NCI-H1436 (cell line): ENCODE results near the gene LMTK3.
"Not testable (repeated sequence)": the region's sequence is repeated elsewhere in the genome, so short reads cannot be mapped to it uniquely, and the experiment has no call there.

ENCODE experiments used
- DNase-seq: peaks from one replicate; lab custom pipeline; 2025; lab: John Stamatoyannopoulos, UW

Gene LMTK3

DNA sequence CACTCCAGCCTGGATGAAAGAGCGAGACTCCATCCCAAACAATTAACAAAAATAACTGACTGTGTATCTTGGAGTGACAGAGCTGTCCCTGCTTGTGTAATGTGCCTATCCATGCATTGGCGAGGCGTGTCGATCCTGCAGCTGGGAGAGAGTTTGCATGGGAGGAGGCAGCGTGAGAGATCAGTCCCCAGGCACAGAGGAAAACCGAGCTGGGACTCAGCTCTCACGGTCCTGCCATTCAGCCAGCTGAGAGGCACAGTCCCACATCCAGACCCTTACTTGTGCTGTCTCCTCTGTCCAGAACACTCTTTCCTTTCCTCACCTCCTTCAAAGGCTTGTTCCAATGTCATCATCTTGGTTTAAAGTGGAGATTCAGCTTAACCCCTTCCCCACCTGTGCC lies 28.5 kb upstream of the LMTK3 start:
- DNase-seq = no peak

DNA sequence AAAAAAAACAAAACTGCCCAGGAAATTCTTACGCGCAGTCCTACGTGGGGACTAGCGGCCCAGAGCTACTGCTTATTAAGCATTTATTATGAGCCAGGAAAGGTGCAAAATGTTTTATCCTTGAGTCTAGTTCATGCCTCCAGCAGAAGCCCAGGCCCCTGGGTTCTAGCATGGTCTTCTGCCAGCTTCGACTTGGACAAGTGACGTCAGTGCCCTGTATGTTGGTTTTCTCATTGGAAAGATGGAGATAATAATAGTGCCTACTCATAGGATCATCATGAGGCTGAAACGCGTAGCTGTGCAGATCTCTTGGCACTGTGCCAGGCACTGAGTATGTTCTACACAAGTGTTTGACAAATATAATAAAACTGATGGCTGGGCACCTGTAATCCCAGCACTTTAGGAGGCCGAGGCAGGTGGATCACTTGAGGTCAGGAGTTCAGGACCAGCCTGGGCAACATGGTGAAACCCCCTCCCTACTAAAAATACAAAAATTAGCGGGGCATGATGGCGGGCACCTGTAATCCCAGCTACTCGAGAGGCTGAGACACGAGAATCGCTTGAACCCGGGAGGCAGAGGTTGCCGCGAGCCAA lies 28.0 kb upstream of the LMTK3 start:
- peak; percentile 95 for DNase-seq

- not testable (repeated sequence) for DNase-seq
Measured at GRCh38 chr19:48538057-48538456, 26.4 kb upstream of the LMTK3 start.

- no peak for DNase-seq
Measured at GRCh38 chr19:48537541-48537940, 25.9 kb upstream of the LMTK3 start.

- no peak for DNase-seq
Measured at GRCh38 chr19:48533770-48534169, 22.1 kb upstream of the LMTK3 start.

GRCh38 chr19:48530770-48531169 lies 19.1 kb upstream of the LMTK3 start:
- DNase-seq = no peak

DNA sequence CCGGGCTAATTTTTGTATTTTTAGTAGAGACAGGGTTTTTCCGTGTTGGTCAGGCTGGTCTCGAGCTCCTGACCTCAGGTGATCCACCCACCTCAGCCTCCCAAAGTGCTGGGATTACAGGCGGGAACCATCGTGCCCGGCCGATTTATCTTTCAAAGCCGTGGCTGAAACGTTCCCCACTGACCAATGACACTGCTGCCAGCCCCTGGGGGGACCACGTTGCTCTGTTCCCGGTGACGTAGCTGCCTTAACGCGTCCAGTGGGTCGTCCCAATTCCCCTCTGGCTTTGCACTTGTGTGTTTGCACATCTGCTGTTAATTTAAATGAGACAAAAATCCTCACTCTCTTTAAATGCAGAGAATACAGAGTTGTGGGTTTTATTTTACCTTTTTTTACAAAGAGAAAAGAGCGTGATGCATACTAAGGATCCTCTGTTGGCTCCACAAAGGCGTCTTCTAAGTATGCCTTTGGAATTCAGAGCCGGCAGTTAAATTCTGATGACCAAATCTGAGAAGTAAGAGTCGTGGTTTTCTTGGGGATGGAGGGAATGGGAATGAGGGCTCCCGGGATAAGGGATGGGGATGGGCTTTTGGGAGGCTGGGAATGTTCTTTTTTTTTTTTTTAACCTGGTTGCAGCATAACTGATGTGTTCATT lies 18.6 kb upstream of the LMTK3 start:
- DNase-seq = no peak

DNA sequence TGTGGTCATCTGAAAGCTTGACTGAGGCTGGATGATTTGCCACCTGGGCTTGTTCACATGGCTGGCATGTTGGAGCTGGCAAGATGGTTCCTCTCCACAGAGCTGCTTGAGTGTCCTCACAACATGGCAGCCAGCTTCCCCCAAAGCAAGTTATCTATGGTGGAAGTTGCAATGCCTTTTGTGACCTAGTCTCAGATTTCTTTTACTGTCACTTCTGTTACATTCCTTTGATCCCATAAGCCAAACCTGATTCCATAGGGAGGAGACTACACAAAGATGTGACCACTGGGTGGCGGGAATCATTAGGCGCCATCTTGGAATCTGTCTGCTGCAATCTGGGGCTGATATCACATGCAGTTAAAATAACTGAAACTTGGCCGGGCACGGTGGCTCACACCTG lies 17.5 kb upstream of the LMTK3 start:
- DNase-seq = no peak

- no peak for DNase-seq
Measured at GRCh38 chr19:48524732-48525131, 13.1 kb upstream of the LMTK3 start.

DNA sequence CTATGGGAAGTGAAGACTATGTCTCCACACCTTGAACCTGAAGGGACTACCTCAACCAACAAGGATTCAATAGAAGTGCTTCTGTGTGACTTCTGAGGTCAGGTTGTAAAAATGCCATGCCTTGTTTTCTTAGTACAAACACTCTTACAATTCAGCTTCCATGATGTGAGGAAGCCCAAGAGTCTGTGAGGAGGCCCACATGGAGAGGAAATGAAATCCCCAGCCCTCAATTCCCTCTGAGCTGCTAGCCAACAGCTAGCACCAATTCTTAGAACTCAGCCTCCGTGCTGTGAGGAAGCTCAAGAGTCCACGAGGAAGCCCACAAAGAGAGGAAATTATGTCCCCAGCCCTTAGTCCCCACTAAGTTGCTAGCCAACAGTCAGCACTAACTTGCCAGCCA lies 12.6 kb upstream of the LMTK3 start:
- DNase-seq = no peak

DNA sequence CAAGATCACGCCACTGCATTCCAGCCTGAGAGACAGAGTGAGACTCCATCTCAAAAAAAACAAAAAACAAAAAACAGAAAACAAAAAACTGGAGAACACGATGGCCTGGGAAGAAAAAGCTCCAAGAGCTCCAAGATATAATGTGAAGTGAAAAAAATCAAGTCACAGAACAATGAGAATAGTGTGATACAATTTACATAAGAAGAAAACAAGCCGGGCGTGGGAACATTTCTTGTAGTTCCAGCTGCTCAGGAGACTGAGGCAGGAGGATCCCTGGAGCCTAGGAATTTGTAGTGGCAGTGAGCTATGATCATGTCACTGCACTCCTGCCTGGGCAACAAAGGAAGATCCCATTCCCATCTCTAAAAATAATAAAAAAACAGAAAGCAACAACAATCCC lies 8.5 kb upstream of the LMTK3 start:
- no peak for DNase-seq

DNA sequence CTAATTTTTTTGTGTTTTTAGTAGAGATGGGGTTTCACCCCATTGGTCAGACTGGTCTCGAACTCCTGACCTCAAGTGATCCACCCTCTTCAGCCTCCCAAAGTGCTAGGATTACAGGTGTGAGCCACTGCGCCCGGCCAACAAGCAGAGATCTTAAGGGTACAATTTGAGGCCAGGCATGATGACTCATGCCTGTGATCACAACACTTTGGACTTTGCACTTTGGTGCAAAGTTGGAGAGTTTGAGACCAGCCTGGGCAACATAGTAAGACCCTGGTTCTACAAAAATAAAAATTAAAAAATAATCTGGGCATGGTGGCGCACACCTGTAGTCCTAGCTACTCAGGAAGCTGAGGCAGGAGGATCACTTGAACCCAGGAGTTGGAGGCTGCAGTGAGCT lies 7.8 kb upstream of the LMTK3 start:
- not testable (repeated sequence) for DNase-seq

GRCh38 chr19:48518207-48518606 lies 6.6 kb upstream of the LMTK3 start:
- no peak for DNase-seq

GRCh38 chr19:48516536-48516935 lies 4.9 kb upstream of the LMTK3 start:
- DNase-seq = no peak

DNA sequence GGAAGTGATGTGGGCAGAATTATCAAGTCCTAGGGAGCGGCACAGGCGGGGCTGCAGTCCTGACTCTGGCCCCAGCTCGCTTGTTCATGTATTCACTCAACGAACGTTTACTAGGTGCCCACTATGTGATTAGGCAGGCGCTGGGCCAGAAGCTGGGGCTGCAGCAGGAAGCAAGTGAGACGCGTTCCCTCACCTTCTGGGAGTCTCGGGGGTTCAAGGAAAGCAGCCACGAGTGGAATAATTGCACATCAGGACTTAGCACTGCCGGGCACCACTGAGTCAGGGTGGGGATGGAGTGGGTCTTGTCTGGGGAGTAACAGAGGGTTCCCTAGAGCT lies 2.5 kb upstream of the LMTK3 start:
- no peak for DNase-seq

DNA sequence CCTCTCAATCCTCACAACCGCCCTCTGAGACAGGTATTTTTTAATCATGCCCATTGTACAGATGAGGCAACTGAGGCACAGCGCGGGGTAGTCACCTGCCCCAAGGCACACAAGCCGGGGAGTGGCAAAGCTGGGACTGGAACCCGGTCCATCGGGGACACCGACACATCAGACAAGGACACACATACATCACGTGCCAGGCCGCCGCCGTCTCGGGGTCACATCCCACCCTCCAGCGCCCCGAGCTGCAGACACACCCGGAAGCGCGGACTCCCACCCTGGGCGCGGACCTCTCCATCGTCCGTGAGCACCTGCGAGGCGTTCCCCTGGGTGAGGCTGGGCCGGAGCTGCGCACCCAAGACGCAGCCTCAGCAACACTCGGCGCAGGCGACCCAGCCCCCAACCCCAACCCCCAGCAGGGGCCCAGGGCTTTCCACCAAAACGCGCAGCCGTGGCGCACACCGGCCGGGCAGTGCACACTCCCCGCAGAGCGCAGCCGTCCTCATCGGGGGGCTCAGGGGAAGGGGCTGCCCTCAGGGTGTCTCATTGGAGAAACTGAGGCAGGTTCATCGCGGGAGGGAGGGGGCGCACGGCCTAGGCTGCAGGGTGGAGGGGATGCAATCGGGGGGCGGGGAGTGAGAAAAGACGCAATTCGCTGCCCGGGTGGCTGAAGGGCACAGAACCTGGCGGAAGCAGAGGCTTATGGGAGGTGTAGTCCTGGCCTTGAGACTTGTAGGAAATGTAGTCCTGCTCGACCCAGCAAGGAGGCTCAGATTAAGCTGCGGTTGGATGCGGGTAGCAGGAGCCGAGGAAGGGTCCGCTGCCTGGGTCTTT lies 1.9 kb upstream of the LMTK3 start:
- peak; percentile 83 for DNase-seq

DNA sequence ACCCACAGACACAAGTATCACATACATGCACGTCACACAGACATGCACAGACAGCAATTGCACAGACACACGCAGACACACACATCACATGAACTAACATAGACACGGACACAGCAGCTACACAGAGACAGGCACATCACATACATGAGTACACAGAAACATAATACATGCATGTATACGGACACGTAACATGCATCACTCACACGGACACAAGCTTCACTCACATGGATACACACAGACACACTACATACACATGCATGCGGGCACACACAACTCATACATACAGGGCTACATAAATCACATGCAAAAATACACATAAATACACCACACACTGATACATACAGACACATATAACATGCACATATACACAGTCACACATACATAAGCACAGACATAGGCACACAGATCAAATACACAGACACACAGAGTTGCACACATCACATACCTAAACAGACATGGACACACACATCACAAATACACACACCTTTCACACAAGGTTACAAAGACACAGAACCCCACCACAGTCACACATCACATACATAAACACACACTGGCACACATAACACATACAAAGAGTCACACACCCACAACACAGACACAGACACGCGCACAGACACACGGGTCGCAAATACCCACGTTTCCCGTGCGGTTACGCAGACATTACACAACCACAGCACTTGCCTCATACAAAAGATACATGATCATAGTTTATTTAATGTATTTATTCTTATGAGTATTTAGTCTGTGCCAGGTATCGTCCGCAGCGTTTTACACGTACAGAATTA lies 1.1 kb upstream of the LMTK3 start:
- no peak for DNase-seq

DNA sequence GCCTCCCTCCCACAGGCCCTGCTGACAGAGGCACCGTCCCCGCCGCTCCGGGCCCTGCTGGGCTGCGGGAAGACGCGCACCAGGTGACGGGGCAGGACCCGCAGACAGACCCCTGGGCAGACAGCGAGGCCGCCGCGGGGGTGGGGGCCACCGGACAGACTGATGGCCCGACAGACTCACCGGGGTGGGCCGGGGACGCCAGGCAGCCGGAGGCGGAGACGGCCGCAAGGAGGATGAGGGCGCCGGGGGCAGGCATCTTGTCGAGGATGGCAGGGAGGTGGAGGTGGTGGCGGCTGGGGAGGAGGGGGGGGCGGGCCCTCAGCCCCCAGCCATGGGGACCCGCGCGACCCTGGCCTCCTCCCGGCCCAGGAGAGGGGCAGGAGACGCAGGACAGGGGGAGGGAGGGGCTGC lies 309 bp downstream of the LMTK3 start:
- DNase-seq = no peak

- peak; percentile 60 for DNase-seq
Measured at GRCh38 chr19:48510421-48511268, 990 bp downstream of the LMTK3 start.

GRCh38 chr19:48509467-48510194 lies 2.0 kb downstream of the LMTK3 start:
- no peak for DNase-seq
